ENCODE results near the gene G6PC1. TPM values are rescaled to one million over a fixed set of nuclear protein-coding genes. Genes with fewer than 3 reads are reported as not detected.

Gene G6PC1
- total and polyA plus RNA-seq, 2 experiments from 2014 or later, result not detected

- no peaks in the 10 kb centered on the region; the same call in 1 of the 3 replicates for H3K36me3 Mint-ChIP-seq (ENCODE audit: low read depth)
- no peaks in the 10 kb centered on the region for H3K4me1 ChIP-seq (ENCODE audit: insufficient read depth)
- ATAC-seq (no peak), DNase-seq (ENCODE audit: low spot score) (no peak)
- H3K27ac ChIP-seq (ENCODE audit: low read depth), result no peak overlapping the region
- H3F3A ChIP-seq (replicated peaks; ENCODE audit: low read depth), result no peaks in the 10 kb centered on the region
- H3K36me3 ChIP-seq (ENCODE audit: insufficient read depth), result no peaks in the 10 kb centered on the region
- no peaks in the 10 kb centered on the region; the same call in 1 of the 3 replicates for H3K9me3 Mint-ChIP-seq
- no peak overlapping the region for H3K4me2 ChIP-seq
- H3K27ac Mint-ChIP-seq, result no peak overlapping the region
- H3K79me2 ChIP-seq (replicated peaks; ENCODE audit: insufficient read depth), result no peaks in the 10 kb centered on the region
- no peak overlapping the region for H3K4me3 Mint-ChIP-seq
- H3K9me2 ChIP-seq (ENCODE audit: insufficient read depth), result no peaks in the 10 kb centered on the region
- H2AFZ ChIP-seq, result no peak overlapping the region
- TF ChIP-seq JUNB (IDR thresholded peaks at IDR 0.05; ENCODE audit: unreplicated experiment) (no peak), CTCF (conservative IDR thresholded peaks at IDR 0.05; ENCODE audit: low read depth in 2 of 2) (no peak), ZNF114 (CRISPR knock-in tag; IDR thresholded peaks at IDR 0.05) (no peak), NANOG (IDR thresholded peaks at IDR 0.05; ENCODE audit: borderline replicate concordance) (no peak), REST (IDR thresholded peaks at IDR 0.05; ENCODE audit: unreplicated experiment) (no peak), ETS1 (IDR thresholded peaks at IDR 0.05) (no peak), CREB1 (CRISPR knock-in tag; IDR thresholded peaks at IDR 0.05; ENCODE audit: low read depth) (no peak), ZNF462 (CRISPR knock-in tag; IDR thresholded peaks at IDR 0.05) (no peak), ZNF331 (CRISPR knock-in tag; IDR thresholded peaks at IDR 0.05; ENCODE audit: low read depth) (no peak)
- H3K27me3 Mint-ChIP-seq (ENCODE audit: insufficient read depth, low read depth, poor library complexity), result peaks cover 4% of the 10 kb centered on the region
- no peaks in the 10 kb centered on the region for H3K27me3 ChIP-seq (ENCODE audit: insufficient read depth)
- no peaks in the 10 kb centered on the region; the same call in 1 of the 2 replicates for H4K20me1 ChIP-seq (replicated peaks; ENCODE audit: insufficient read depth)
- H3K4me3 ChIP-seq, result no peak overlapping the region
- peaks cover 2% of the 10 kb centered on the region; the same call in 1 of the 3 replicates for H3K4me1 Mint-ChIP-seq
Observed at GRCh38 chr17:42853968-42854790, 46.4 kb upstream of the G6PC1 start.
